A673 (cell line): Measurements from ENCODE around the gene STEAP1B.

Experiments used
- EZH2 ChIP-seq: fragments of 200-600 bp; sonication (generic); IDR thresholded peaks from 2 replicates; pipeline ENCODE4 v1.6.1; 2017; ENCODE audit warnings: borderline replicate concordance, low read depth, mild to moderate bottlenecking, mixed read lengths, antibody characterized with exemption, low read length; ENCODE audit not compliant: poor library complexity, severe bottlenecking
- TF ChIP-seq, protein P1 (sequence below): fragments of 300-800, 200-600 bp; sonication (generic); conservative IDR thresholded peaks from 2 replicates; pipeline ENCODE4 v1.5.1; 2017; ENCODE audit warnings: low read depth, mild to moderate bottlenecking, antibody characterized with exemption, low read length, moderate library complexity, mixed read lengths

DNA sequence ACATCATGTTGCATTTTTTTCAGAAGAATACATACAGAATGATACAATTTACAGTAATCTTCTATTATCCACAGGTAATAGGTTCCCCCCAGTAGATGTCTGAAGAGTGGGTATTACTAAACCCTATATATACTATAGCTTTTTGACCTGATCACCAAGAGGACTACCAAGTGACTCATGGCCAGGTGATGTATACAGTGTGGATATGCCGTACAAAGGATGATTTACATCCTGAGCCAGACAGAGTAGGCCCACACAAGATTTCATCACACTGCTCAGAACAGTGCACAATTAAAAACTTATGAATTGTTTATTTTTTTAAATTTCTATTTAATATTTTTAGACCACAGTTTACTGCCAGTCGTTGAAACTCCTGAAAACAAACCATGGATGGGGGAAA is 70.6 kb downstream of the STEAP1B start:
- TF ChIP-seq, protein P1, sequence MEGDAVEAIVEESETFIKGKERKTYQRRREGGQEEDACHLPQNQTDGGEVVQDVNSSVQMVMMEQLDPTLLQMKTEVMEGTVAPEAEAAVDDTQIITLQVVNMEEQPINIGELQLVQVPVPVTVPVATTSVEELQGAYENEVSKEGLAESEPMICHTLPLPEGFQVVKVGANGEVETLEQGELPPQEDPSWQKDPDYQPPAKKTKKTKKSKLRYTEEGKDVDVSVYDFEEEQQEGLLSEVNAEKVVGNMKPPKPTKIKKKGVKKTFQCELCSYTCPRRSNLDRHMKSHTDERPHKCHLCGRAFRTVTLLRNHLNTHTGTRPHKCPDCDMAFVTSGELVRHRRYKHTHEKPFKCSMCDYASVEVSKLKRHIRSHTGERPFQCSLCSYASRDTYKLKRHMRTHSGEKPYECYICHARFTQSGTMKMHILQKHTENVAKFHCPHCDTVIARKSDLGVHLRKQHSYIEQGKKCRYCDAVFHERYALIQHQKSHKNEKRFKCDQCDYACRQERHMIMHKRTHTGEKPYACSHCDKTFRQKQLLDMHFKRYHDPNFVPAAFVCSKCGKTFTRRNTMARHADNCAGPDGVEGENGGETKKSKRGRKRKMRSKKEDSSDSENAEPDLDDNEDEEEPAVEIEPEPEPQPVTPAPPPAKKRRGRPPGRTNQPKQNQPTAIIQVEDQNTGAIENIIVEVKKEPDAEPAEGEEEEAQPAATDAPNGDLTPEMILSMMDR = no peak
- TF ChIP-seq EZH2 = no peak
